Lower leg skin (tissue), 3 donors: ENCODE data around the gene TENM4.

Source experiments
- CTCF ChIP-seq, 3 donors: fragments of 450-650 bp; IDR thresholded peaks; one replicate each; pipeline ENCODE4 v1.5.1; 2016; ENCODE audit warnings: antibody characterized with exemption in 3 of 3, mild to moderate bottlenecking in 3 of 3, moderate library complexity in 2 of 3
- POLR2A ChIP-seq, 2 donors: fragments of 450-650 bp; IDR thresholded peaks; one replicate each; pipeline ENCODE4 v1.6.1; 2016 to 2017; ENCODE audit warnings: antibody characterized with exemption in 2 of 2, mild to moderate bottlenecking in 1 of 2, moderate library complexity in 1 of 2

GRCh38 chr11:78768971-78769370 is 671.9 kb downstream of the TENM4 start:
- TF ChIP-seq POLR2A (IDR thresholded peaks at IDR 0.05) (no peak), CTCF (IDR thresholded peaks at IDR 0.05) (no peak)
